ENCODE measurements around the gene TCEA3. TPM values are rescaled to one million over a fixed set of nuclear protein-coding genes. Genes with fewer than 3 reads are reported as not detected.

The TCEA3 gene
- total RNA-seq, 2 donors from 2014 or later, result 65.2 to 115 TPM

DNA sequence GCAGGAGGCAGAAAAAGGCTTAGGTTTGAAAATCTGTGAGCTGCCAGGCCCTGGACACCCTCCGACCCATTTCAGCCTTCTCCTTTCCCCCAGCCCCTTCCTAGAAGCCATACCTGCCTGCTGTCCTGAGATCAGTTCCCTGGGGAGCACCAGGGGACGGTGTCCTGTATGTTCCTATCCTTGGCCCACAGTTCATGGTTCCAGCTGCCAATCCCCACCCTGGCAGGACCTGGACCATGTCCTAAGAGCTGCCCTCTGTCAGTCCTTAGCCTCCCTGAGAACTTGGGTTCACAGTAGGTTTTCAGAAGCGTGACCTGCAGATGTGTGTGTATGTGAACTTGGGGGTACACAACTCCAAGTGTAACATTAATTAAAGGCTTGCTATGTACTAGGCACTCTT is 3.8 kb downstream of the TCEA3 start:
- no peaks in the 10 kb centered on the region for H3K36me3 ChIP-seq
- DNase-seq (ENCODE audit: low spot score), result no peak
- H3K4me1 ChIP-seq (replicated peaks), result peaks cover 6% of the 10 kb centered on the region
- WGBS, result 98% methylated on average over 3 of the region's 3 CpGs
- H3K4me3 ChIP-seq, result no peak overlapping the region
- H3K27me3 ChIP-seq (replicated peaks; ENCODE audit: insufficient read depth), result no peaks in the 10 kb centered on the region
- H3K9me3 ChIP-seq, result no peaks in the 10 kb centered on the region
- TF ChIP-seq POLR2AphosphoS5 (IDR thresholded peaks at IDR 0.05) (no peak), POLR2A (IDR thresholded peaks at IDR 0.05) (no peak)
- TF ChIP-seq, protein P1, sequence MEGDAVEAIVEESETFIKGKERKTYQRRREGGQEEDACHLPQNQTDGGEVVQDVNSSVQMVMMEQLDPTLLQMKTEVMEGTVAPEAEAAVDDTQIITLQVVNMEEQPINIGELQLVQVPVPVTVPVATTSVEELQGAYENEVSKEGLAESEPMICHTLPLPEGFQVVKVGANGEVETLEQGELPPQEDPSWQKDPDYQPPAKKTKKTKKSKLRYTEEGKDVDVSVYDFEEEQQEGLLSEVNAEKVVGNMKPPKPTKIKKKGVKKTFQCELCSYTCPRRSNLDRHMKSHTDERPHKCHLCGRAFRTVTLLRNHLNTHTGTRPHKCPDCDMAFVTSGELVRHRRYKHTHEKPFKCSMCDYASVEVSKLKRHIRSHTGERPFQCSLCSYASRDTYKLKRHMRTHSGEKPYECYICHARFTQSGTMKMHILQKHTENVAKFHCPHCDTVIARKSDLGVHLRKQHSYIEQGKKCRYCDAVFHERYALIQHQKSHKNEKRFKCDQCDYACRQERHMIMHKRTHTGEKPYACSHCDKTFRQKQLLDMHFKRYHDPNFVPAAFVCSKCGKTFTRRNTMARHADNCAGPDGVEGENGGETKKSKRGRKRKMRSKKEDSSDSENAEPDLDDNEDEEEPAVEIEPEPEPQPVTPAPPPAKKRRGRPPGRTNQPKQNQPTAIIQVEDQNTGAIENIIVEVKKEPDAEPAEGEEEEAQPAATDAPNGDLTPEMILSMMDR (IDR thresholded peaks at IDR 0.05), result no peak
- no peak overlapping the region for H3K27ac ChIP-seq
- intact Hi-C loops (cut with DNase I), result loop anchor here (5.0 kb wide), 1 partner anchor 62 kb away; the partner anchor contains the start of gene ASAP3

DNA sequence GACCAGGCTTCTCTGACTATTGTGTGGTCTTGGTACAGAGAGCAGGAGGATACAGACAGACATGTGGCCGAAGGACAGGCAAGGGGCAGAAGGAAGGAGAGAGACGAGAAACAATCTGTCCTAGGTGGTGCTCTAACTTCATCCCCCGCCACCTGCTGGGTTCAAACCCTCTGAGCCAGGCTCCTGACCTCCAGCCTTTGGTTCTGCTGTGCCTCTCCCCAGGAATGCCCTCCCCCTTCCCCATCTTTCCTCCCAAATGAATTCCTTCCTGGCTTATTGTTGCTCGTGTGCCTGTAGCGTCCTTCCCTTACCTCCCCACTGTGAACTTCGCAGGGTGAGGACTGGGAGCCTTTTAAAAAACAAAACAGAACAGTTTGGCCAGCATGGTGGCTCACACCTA is 5.4 kb downstream of the TCEA3 start:
- Histone ChIP-seq H3K36me3 (no peaks in the 10 kb centered on the region), H3K27me3 (replicated peaks; ENCODE audit: insufficient read depth) (no peaks in the 10 kb centered on the region), H3K9me3 (no peaks in the 10 kb centered on the region), H3K27ac (no peak overlapping the region), H3K4me3 (no peak overlapping the region), H3K4me1 (replicated peaks) (peaks cover 6% of the 10 kb centered on the region)
- intact Hi-C loops (cut with DNase I), result no loop called here
- TF ChIP-seq POLR2AphosphoS5 (IDR thresholded peaks at IDR 0.05) (no peak), POLR2A (IDR thresholded peaks at IDR 0.05) (no peak)
- TF ChIP-seq, protein P1 (IDR thresholded peaks at IDR 0.05), result no peak
- WGBS, result 83% methylated on average over 6 of the region's 6 CpGs
- DNase-seq (ENCODE audit: low spot score), result no peak

DNA sequence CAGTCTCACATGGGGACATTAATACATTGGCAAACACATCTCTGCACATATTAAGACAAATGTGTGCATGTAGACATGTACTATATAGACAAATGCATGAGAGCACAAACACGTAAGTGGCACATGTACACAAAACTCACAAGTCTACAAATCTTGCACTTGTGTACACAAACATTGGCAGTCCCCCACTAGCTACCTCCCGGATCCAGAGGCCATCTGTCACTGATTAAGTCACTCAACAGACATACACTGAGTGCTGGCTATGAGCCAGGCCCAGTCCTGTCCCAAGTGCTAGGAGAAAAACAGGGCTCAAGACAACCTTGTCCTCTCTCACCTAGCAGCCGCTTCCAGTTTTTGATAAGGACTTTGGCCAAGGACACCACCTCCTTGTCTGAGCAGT is 7.0 kb downstream of the TCEA3 start:
- DNase-seq (ENCODE audit: low spot score), result no peak
- Histone ChIP-seq H3K4me3 (no peak overlapping the region), H3K4me1 (replicated peaks) (peaks cover 2% of the 10 kb centered on the region), H3K27ac (peak overlapping the region in 1 of 2 donors; percentile 30), H3K27me3 (replicated peaks; ENCODE audit: insufficient read depth) (no peaks in the 10 kb centered on the region), H3K36me3 (no peaks in the 10 kb centered on the region), H3K9me3 (no peaks in the 10 kb centered on the region)
- TF ChIP-seq POLR2AphosphoS5 (IDR thresholded peaks at IDR 0.05) (no peak), POLR2A (IDR thresholded peaks at IDR 0.05) (no peak)
- TF ChIP-seq, protein P1 (IDR thresholded peaks at IDR 0.05), result no peak
- 57% methylated on average over 3 of the region's 3 CpGs for WGBS
- intact Hi-C loops (cut with DNase I), result no loop called here

GRCh38 chr1:23416964-23417363 is 7.6 kb downstream of the TCEA3 start:
- no peak for DNase-seq (ENCODE audit: low spot score)
- intact Hi-C loops (cut with DNase I), result no loop called here

DNA sequence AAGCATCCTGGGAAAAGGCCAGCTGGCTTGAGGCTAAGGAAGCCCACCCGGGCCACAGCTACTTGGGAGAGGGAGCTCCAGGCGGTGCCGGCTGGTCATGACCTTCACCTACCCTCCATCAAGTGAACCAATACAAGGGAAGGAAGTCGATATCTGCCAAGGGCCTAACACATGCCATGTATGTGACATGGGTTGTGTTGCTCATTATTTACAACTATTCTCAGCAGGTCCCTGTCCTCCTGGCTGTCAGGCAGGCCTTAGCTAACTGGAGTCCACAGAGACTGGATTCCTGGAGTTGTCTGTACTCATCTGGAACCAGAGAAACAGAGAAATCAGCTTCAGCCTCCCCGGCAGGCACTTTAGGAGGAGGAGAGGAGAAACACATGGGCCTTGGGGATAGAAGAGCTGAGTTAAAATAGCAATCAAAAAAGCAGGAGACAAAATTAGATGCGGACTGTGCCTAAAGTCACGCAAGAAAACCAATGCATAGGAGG is 15.7 kb downstream of the TCEA3 start:
- 84% methylated on average over 7 of the region's 7 CpGs for WGBS
- no peak for DNase-seq (ENCODE audit: low spot score)
- no peaks in the 10 kb centered on the region for H3K27me3 ChIP-seq (replicated peaks; ENCODE audit: insufficient read depth)
- H3K4me3 ChIP-seq, result no peak overlapping the region
- peaks cover 0 to 5% of the 10 kb centered on the region in 2 donors for H3K36me3 ChIP-seq
- H3K4me1 ChIP-seq (replicated peaks), result peaks cover 17% of the 10 kb centered on the region
- no peak for TF ChIP-seq POLR2AphosphoS5 (IDR thresholded peaks at IDR 0.05)
- TF ChIP-seq, protein P1 (IDR thresholded peaks at IDR 0.05), result no peak
- TF ChIP-seq POLR2A (IDR thresholded peaks at IDR 0.05), result no peak
- H3K9me3 ChIP-seq, result no peaks in the 10 kb centered on the region
- intact Hi-C loops (cut with DNase I), result loop anchor here (10.0 kb wide), 1 partner anchor 314 kb away; no protein-coding TSS in a partner anchor
- H3K27ac ChIP-seq, result no peak overlapping the region

More at GRCh38 chr1:23416964-23417363, 7.6 kb downstream of the TCEA3 start:
- Histone ChIP-seq H3K27ac (no peak overlapping the region), H3K4me1 (replicated peaks) (no peaks in the 10 kb centered on the region), H3K9me3 (no peaks in the 10 kb centered on the region), H3K36me3 (no peaks in the 10 kb centered on the region), H3K27me3 (replicated peaks; ENCODE audit: insufficient read depth) (no peaks in the 10 kb centered on the region), H3K4me3 (no peak overlapping the region)
- TF ChIP-seq POLR2AphosphoS5 (IDR thresholded peaks at IDR 0.05) (no peak), POLR2A (IDR thresholded peaks at IDR 0.05) (no peak)
- TF ChIP-seq, protein P1 (IDR thresholded peaks at IDR 0.05), result no peak
- WGBS, result 92% methylated on average over 4 of the region's 4 CpGs

Data from prostate gland (tissue), 2 donors.